ENCODE measurements around the gene DMBX1.

The DMBX1 gene

GRCh38 chr1:46483589-46483988 lies 6.0 kb upstream of the DMBX1 start:
- DNase-seq (ENCODE audit: low read depth in 2 of 2): no peak

- no peak for DNase-seq (ENCODE audit: low read depth in 2 of 2)
These were observed 4.7 kb upstream of the DMBX1 start for GRCh38 chr1:46484783-46485490.

- DNase-seq (ENCODE audit: low read depth in 2 of 2): no peak
These were observed 3.8 kb upstream of the DMBX1 start for GRCh38 chr1:46485564-46486431.

- DNase-seq (ENCODE audit: low read depth in 2 of 2): no peak
These were observed 3.1 kb upstream of the DMBX1 start for GRCh38 chr1:46486432-46487015.

GRCh38 chr1:46487818-46488218 lies 1.8 kb upstream of the DMBX1 start:
- no peak for DNase-seq (ENCODE audit: low read depth in 2 of 2)

GRCh38 chr1:46488343-46489168 lies 1.1 kb upstream of the DMBX1 start:
- no peak for DNase-seq (ENCODE audit: low read depth in 2 of 2)

- peak in 1 of 2 donors; percentile 40 for DNase-seq (ENCODE audit: low read depth in 2 of 2)
These were observed 433 bp upstream of the DMBX1 start for GRCh38 chr1:46489169-46489637.

GRCh38 chr1:46490406-46490655 lies 695 bp downstream of the DMBX1 start:
- no peak for DNase-seq (ENCODE audit: low read depth in 2 of 2)

- DNase-seq (ENCODE audit: low read depth in 2 of 2): no peak
These were observed 1.2 kb downstream of the DMBX1 start for GRCh38 chr1:46490656-46491442.

GRCh38 chr1:46491443-46492268 lies 2.0 kb downstream of the DMBX1 start:
- DNase-seq (ENCODE audit: low read depth in 2 of 2): no peak

- no peak for DNase-seq (ENCODE audit: low read depth in 2 of 2)
These were observed 2.7 kb downstream of the DMBX1 start for GRCh38 chr1:46492269-46492853.

- no peak for DNase-seq (ENCODE audit: low read depth in 2 of 2)
These were observed 3.2 kb downstream of the DMBX1 start for GRCh38 chr1:46492871-46493270.

- no peak for DNase-seq (ENCODE audit: low read depth in 2 of 2)
These were observed 3.8 kb downstream of the DMBX1 start for GRCh38 chr1:46493316-46494032.

- no peak for DNase-seq (ENCODE audit: low read depth in 2 of 2)
These were observed 5.3 kb downstream of the DMBX1 start for GRCh38 chr1:46494910-46495309.

- DNase-seq (ENCODE audit: low read depth in 2 of 2): no peak
These were observed 6.1 kb downstream of the DMBX1 start for GRCh38 chr1:46495778-46496177.

GRCh38 chr1:46496505-46496904 lies 6.9 kb downstream of the DMBX1 start:
- DNase-seq (ENCODE audit: low read depth in 2 of 2): no peak

GRCh38 chr1:46497020-46497419 lies 7.4 kb downstream of the DMBX1 start:
- DNase-seq (ENCODE audit: low read depth in 2 of 2): no peak

- DNase-seq (ENCODE audit: low read depth in 2 of 2): no peak
These were observed 8.0 kb downstream of the DMBX1 start for GRCh38 chr1:46497665-46498064.

GRCh38 chr1:46501528-46501927 lies 11.9 kb downstream of the DMBX1 start:
- no peak for DNase-seq (ENCODE audit: low read depth in 2 of 2)

Measured in activated CD4-positive, alpha-beta T cell treated with anti-CD3 and anti-CD28 coated beads for 24 hours (primary cell).